NCI-H2029 treated with DMSO at 0.1 percent for 48 hours (cell line): ENCODE results near the gene CPLANE2.
"Not testable (repeated sequence)": the region's sequence is repeated elsewhere in the genome, so short reads cannot be mapped to it uniquely, and the experiment has no call there.

Source experiments
- DNase-seq: peaks from one replicate; lab custom pipeline; 2025; lab: John Stamatoyannopoulos, UW

Gene CPLANE2

GRCh38 chr1:16208270-16208987 is 28.6 kb downstream of the CPLANE2 start:
- DNase-seq: no peak

GRCh38 chr1:16207318-16208269 is 29.4 kb downstream of the CPLANE2 start:
- DNase-seq: no peak

- peak; percentile 88 for DNase-seq
Observed at GRCh38 chr1:16206547-16207317, 30.3 kb downstream of the CPLANE2 start.

GRCh38 chr1:16205891-16206546 is 31.0 kb downstream of the CPLANE2 start:
- no peak for DNase-seq

GRCh38 chr1:16205334-16205671 is 31.7 kb downstream of the CPLANE2 start:
- DNase-seq: no peak

GRCh38 chr1:16204634-16205333 is 32.2 kb downstream of the CPLANE2 start:
- DNase-seq: no peak

- no peak for DNase-seq
Observed at GRCh38 chr1:16204216-16204615, 32.8 kb downstream of the CPLANE2 start.

GRCh38 chr1:16203550-16203949 is 33.4 kb downstream of the CPLANE2 start:
- DNase-seq: no peak

GRCh38 chr1:16202281-16203210 is 34.4 kb downstream of the CPLANE2 start:
- no peak for DNase-seq

- DNase-seq: no peak
Observed at GRCh38 chr1:16199700-16200099, 37.3 kb downstream of the CPLANE2 start.

- DNase-seq: no peak
Observed at GRCh38 chr1:16199157-16199501, 37.9 kb downstream of the CPLANE2 start.

- DNase-seq: no peak
Observed at GRCh38 chr1:16198444-16199156, 38.4 kb downstream of the CPLANE2 start.

- no peak for DNase-seq
Observed at GRCh38 chr1:16196874-16197273, 40.1 kb downstream of the CPLANE2 start.

GRCh38 chr1:16196139-16196538 is 40.8 kb downstream of the CPLANE2 start:
- DNase-seq: not testable (repeated sequence)

- DNase-seq: no peak
Observed at GRCh38 chr1:16195518-16195905, 41.5 kb downstream of the CPLANE2 start.

GRCh38 chr1:16191916-16192546 is 45.0 kb downstream of the CPLANE2 start:
- DNase-seq: peak; percentile 50

- DNase-seq: peak; percentile 8
Observed at GRCh38 chr1:16191309-16191708, 45.7 kb downstream of the CPLANE2 start.

GRCh38 chr1:16189921-16190621 is 46.9 kb downstream of the CPLANE2 start:
- DNase-seq: peak; percentile 22
